Measurements from ENCODE around the gene NDUFA9.

GRCh38 chr12:4621511-4621910, 27.4 kb upstream of the NDUFA9 start:
- TF ChIP-seq CTCF (conservative IDR thresholded peaks at IDR 0.05; ENCODE audit: low read length) (no peak), EZH2phosphoT487 (IDR thresholded peaks at IDR 0.05; ENCODE audit: borderline replicate concordance) (no peak)

All from Loucy (cell line).